GM12878 (cell line): Measurements from ENCODE around the gene INPP4B. TPM values are rescaled to one million over a fixed set of nuclear protein-coding genes. Genes with fewer than 3 reads are reported as not detected.

Source experiments
- ATAC-seq: fragments of 200-7000 bp; cut with Tn5 transposase; 3 replicates; pipeline ENCODE4 v1.9.1; 2020; ENCODE audit warnings: mild to moderate bottlenecking, moderate library complexity
- BruUV-seq: library from RNA; stranded (reverse); fragments of 400-500 nt; replicated peaks from 2 replicates; lab custom pipeline; 2021; lab: Mats Ljungman, UMichigan
- CTCF ChIA-PET: fragments of 300-600 bp; sonication (Branson Sonifier 250); formaldehyde crosslinking; extraction: SDS; loops from one replicate; lab custom pipeline; 2021; ENCODE audit warnings: inconsistent platforms; lab: Yijun Ruan, JAX
- POLR2A ChIA-PET: fragments of 350-600 bp; formaldehyde crosslinking; extraction: SDS; loops from one replicate; lab custom pipeline; 2021; ENCODE audit warnings: inconsistent platforms; lab: Charles Lee
- RAD21 ChIA-PET: fragments of 300-600 bp; sonication (Branson Sonifier 250); formaldehyde crosslinking; loops from one replicate; lab custom pipeline; 2023; ENCODE audit warnings: antibody characterized with exemption; ENCODE audit not compliant: unreplicated experiment; lab: Charles Lee
- SMC1A ChIA-PET: fragments of 300-600 bp; sonication (Branson Sonifier 250); formaldehyde crosslinking; loops from one replicate; lab custom pipeline; 2023; ENCODE audit not compliant: unreplicated experiment, uncharacterized antibody; lab: Charles Lee
- DNase-seq: peaks from one replicate; pipeline ENCODE4 v3.0.0-alpha.2; 2011; ENCODE audit warnings: low read depth, low spot score
- FAIRE-seq: peaks from 3 replicates; lab custom pipeline; 2011; peaks lifted over from hg19 to GRCh38; lab: Jason Lieb, UNC
- H2AFZ ChIP-seq: 2 replicates; pipeline ENCODE4 v1.6.0; 2011; ENCODE audit warnings: low read depth, low read length, control low read depth; ENCODE audit not compliant: control insufficient read depth
- H3K27ac ChIP-seq: 2 replicates; pipeline ENCODE4 v1.5.1; 2011; ENCODE audit warnings: control low read depth; ENCODE audit not compliant: control insufficient read depth, insufficient read depth
- H3K27me3 ChIP-seq, 2 experiments: replicated peaks in 1 of 2; 2 replicates each; pipeline versions ENCODE4 v1.6.0 to v1.6.1; 2011; ENCODE audit warnings: low read length in 1 of 2; ENCODE audit not compliant: control insufficient read depth in 2 of 2, insufficient read depth in 2 of 2
- H3K36me3 ChIP-seq, 2 experiments: 2 replicates each; pipeline ENCODE4 v1.5.1; 2011; ENCODE audit warnings: low read length in 1 of 2; ENCODE audit not compliant: control insufficient read depth in 2 of 2, insufficient read depth in 2 of 2
- H3K4me1 ChIP-seq: 2 replicates; pipeline ENCODE4 v1.6.1; 2011; ENCODE audit warnings: mild to moderate bottlenecking, low read length, moderate library complexity, mixed read lengths; ENCODE audit not compliant: control insufficient read depth, insufficient read depth
- H3K4me2 ChIP-seq: 2 replicates; pipeline ENCODE4 v1.6.0; 2011; ENCODE audit warnings: control low read depth; ENCODE audit not compliant: control insufficient read depth, insufficient read depth
- H3K4me3 ChIP-seq: fragments of 200-600 bp; sonication (generic); 2 replicates; pipeline ENCODE4 v1.5.1; 2016
- H3K79me2 ChIP-seq: 2 replicates; pipeline ENCODE4 v1.6.0; 2011; ENCODE audit warnings: low read length; ENCODE audit not compliant: control insufficient read depth, insufficient read depth
- H3K9ac ChIP-seq: 2 replicates; pipeline ENCODE4 v1.8.0; 2011; ENCODE audit warnings: low read length, control low read depth, mixed read lengths; ENCODE audit not compliant: control insufficient read depth, insufficient read depth
- H3K9me3 ChIP-seq: replicated peaks from 3 replicates; pipeline ENCODE4 v1.5.1; 2011; ENCODE audit warnings: mild to moderate bottlenecking, low read length; ENCODE audit not compliant: control insufficient read depth, insufficient read depth
- H4K20me1 ChIP-seq: 2 replicates; pipeline ENCODE4 v1.6.0; 2011; ENCODE audit not compliant: control insufficient read depth, insufficient read depth
- EGR1 ChIP-seq, 2 experiments: IDR thresholded peaks; 1 replicate in 1 of 2; 2 replicates in 1 of 2; pipeline ENCODE4 v1.6.1; 2011 to 2012; ENCODE audit warnings: low read depth in 2 of 2, low read length in 2 of 2, borderline replicate concordance in 1 of 2, mild to moderate bottlenecking in 1 of 2, moderate library complexity in 1 of 2
- ETV6 ChIP-seq, 2 experiments: fragments of 450-650 bp in 1 of 2; IDR thresholded peaks in 1 of 2; conservative IDR thresholded peaks in 1 of 2; 2 replicates each; pipeline ENCODE4 v1.6.1; 2014; ENCODE audit warnings: antibody characterized with exemption in 1 of 2, borderline replicate concordance in 1 of 2, low read depth in 1 of 2, mild to moderate bottlenecking in 1 of 2, moderate library complexity in 1 of 2
- HDAC6 ChIP-seq: fragments of 200-600 bp; sonication (generic); IDR thresholded peaks from one replicate; pipeline ENCODE4 v1.8.0; 2017; ENCODE audit warnings: antibody characterized with exemption; ENCODE audit not compliant: unreplicated experiment
- IRF4 ChIP-seq: IDR thresholded peaks from 2 replicates; pipeline ENCODE4 v1.6.1; 2011; ENCODE audit warnings: low read depth, low read length
- JUND ChIP-seq: IDR thresholded peaks from 2 replicates; pipeline ENCODE4 v1.6.1; 2012; ENCODE audit warnings: low read depth, mild to moderate bottlenecking, low read length, improper control_type of control experiment, moderate library complexity
- KLF5 ChIP-seq: fragments of 450-650 bp; IDR thresholded peaks from 2 replicates; pipeline ENCODE4 v1.6.1; 2014; ENCODE audit warnings: mild to moderate bottlenecking; ENCODE audit not compliant: partially characterized antibody
- NFYB ChIP-seq: IDR thresholded peaks from 2 replicates; pipeline ENCODE4 v1.6.1; 2011; ENCODE audit warnings: low read depth, mild to moderate bottlenecking, low read length, improper control_type of control experiment, moderate library complexity; ENCODE audit not compliant: insufficient read depth
- NRF1 ChIP-seq: conservative IDR thresholded peaks from 2 replicates; pipeline ENCODE4 v1.6.1; 2011; ENCODE audit warnings: mild to moderate bottlenecking, low read depth, low read length, improper control_type of control experiment
- POLR2AphosphoS2 ChIP-seq: IDR thresholded peaks from 2 replicates; pipeline ENCODE4 v1.6.1; 2011; ENCODE audit warnings: low read depth, mild to moderate bottlenecking, low read length, improper control_type of control experiment, moderate library complexity
- POU2F2 ChIP-seq: IDR thresholded peaks from 3 replicates; pipeline ENCODE4 v1.6.1; 2011; ENCODE audit warnings: low read depth, mild to moderate bottlenecking, low read length, borderline replicate concordance
- RAD51 ChIP-seq: fragments of 450-650 bp; IDR thresholded peaks from 2 replicates; pipeline ENCODE4 v1.6.1; 2016; ENCODE audit warnings: moderate library complexity, mild to moderate bottlenecking, inconsistent platforms
- STAT3 ChIP-seq: IDR thresholded peaks from 2 replicates; pipeline ENCODE4 v1.6.1; 2011; ENCODE audit warnings: low read depth, low read length, improper control_type of control experiment
- YBX1 ChIP-seq: fragments of 450-650 bp; IDR thresholded peaks from 2 replicates; pipeline ENCODE4 v1.6.1; 2016; ENCODE audit warnings: antibody characterized with exemption
- WGBS: methylation state at CpG from one replicate; pipeline ENCODE4 v1.1.6; 2016; ENCODE audit warnings: low lambda C conversion rate; ENCODE audit not compliant: insufficient replicate concordance, insufficient coverage; ENCODE audit errors: missing lambda C conversion rate; 5-methylcytosine and 5-hydroxymethylcytosine counted together
- in situ Hi-C: fragments of 300-500 bp; cut with MboI; formaldehyde crosslinking; loops from 9 replicates; pipeline ENCODE4 v1.14.3; 2018; ENCODE audit warnings: mixed read lengths
- intact Hi-C: fragments of 100-400 bp; cut with micrococcal nuclease; formaldehyde crosslinking; loops from one replicate; pipeline ENCODE4 v1.14.2; 2022; ENCODE audit not compliant: unreplicated experiment
- polyA plus RNA-seq, 11 experiments: library from polyadenylated mRNA; depleted of rRNA in 4 of 11; unstranded in 6 of 11; stranded (reverse) in 5 of 11; fragments of >200 nt; fragmentation: Nextera tagmentation in 4 of 11; fragmentation: Illumina TruSeq in 1 of 11; extraction: Ambion mirVana in 4 of 11; extraction: Trizol in 1 of 11; gene quantifications; 1 replicate in 1 of 11; 2 replicates in 10 of 11; pipeline versions ENCODE4 v1.2.1 to v1.2.3, GENCODE V29; 2011 to 2016; ENCODE audit warnings: inconsistent platforms in 2 of 11, missing spikeins in 2 of 11, low read depth in 1 of 11
- total RNA-seq, 4 experiments: library from RNA; depleted of rRNA in 3 of 4; stranded (reverse); fragments of >200 nt in 3 of 4; fragmentation: Illumina TruSeq in 1 of 4; extraction: Trizol in 1 of 4; gene quantifications; 2 replicates each; pipeline versions ENCODE4 v1.2.1 to v1.2.3, GENCODE V29; 2013 to 2021
- TF ChIP-seq, protein P1 (sequence below): IDR thresholded peaks from 2 replicates; pipeline ENCODE4 v1.6.1; 2012; ENCODE audit warnings: mild to moderate bottlenecking, low read depth, low read length
- TF ChIP-seq, protein P2 (sequence below): IDR thresholded peaks from 2 replicates; pipeline ENCODE4 v1.6.1; 2012; ENCODE audit warnings: low read depth, low read length, improper control_type of control experiment
- TF ChIP-seq, protein P3 (sequence below): fragments of 450-650 bp; IDR thresholded peaks from 2 replicates; pipeline ENCODE4 v1.6.1; 2017; ENCODE audit warnings: antibody characterized with exemption, mild to moderate bottlenecking, moderate library complexity

INPP4B gene
- total and polyA plus RNA-seq, 10 of the 15 experiments (the other 5 are each of a cell fraction or from before 2014, with no cell fraction given), result 0.53 to 11.2 (median 0.95) TPM

DNA sequence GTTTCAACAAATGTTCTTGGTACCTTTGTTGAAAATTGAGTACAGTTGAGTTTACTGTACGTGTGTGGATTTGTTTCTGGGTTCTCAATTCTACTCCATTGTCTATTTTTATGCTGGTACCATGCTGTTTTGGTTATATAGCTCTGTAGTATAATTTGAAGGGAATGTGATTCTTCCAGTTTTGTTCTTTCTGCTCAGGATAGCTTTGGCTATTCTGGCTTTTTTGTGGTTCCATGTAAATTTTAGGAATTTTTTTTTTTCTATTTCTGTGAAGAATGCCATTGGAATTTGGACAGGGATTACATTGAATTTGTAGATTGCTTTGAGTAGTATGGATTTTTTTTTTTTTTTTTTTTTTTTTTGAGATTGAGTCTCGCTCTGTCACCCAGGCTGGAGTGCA lies 836.4 kb downstream of the INPP4B start (continued):
- TF ChIP-seq, protein P1, sequence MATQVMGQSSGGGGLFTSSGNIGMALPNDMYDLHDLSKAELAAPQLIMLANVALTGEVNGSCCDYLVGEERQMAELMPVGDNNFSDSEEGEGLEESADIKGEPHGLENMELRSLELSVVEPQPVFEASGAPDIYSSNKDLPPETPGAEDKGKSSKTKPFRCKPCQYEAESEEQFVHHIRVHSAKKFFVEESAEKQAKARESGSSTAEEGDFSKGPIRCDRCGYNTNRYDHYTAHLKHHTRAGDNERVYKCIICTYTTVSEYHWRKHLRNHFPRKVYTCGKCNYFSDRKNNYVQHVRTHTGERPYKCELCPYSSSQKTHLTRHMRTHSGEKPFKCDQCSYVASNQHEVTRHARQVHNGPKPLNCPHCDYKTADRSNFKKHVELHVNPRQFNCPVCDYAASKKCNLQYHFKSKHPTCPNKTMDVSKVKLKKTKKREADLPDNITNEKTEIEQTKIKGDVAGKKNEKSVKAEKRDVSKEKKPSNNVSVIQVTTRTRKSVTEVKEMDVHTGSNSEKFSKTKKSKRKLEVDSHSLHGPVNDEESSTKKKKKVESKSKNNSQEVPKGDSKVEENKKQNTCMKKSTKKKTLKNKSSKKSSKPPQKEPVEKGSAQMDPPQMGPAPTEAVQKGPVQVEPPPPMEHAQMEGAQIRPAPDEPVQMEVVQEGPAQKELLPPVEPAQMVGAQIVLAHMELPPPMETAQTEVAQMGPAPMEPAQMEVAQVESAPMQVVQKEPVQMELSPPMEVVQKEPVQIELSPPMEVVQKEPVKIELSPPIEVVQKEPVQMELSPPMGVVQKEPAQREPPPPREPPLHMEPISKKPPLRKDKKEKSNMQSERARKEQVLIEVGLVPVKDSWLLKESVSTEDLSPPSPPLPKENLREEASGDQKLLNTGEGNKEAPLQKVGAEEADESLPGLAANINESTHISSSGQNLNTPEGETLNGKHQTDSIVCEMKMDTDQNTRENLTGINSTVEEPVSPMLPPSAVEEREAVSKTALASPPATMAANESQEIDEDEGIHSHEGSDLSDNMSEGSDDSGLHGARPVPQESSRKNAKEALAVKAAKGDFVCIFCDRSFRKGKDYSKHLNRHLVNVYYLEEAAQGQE, result no peak
- TF ChIP-seq, protein P2, sequence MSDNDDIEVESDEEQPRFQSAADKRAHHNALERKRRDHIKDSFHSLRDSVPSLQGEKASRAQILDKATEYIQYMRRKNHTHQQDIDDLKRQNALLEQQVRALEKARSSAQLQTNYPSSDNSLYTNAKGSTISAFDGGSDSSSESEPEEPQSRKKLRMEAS, result no peak
- TF ChIP-seq NFYB, result no peak

DNA sequence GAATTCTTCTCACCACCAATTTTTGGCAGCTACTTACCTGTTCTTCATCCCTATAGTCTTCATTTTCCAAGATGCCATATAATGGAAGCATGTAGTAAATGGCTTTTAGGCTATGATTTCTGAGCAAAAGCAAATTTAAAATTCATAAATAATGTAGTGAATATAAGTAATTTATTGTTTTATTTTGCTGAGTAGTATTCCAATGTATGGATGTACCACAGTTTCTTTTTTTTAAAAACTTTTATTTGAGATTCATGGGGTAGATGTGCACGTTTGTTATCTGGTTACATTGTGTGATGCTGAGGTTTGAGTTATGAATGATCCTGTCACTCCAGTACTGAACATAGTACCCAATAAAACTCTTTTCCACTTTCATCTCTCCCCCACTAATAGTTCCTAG lies 840.6 kb downstream of the INPP4B start:
- POLR2A ChIA-PET, result no interaction called here
- no peak for FAIRE-seq
- no peak for TF ChIP-seq EGR1 (IDR thresholded peaks at IDR 0.05; ENCODE audit: borderline replicate concordance in 1 of 2, low read depth in 2 of 2, low read length in 2 of 2)
- TF ChIP-seq YBX1, result no peak
- TF ChIP-seq JUND, result no peak
- TF ChIP-seq RAD51, result no peak
- TF ChIP-seq, protein P3, sequence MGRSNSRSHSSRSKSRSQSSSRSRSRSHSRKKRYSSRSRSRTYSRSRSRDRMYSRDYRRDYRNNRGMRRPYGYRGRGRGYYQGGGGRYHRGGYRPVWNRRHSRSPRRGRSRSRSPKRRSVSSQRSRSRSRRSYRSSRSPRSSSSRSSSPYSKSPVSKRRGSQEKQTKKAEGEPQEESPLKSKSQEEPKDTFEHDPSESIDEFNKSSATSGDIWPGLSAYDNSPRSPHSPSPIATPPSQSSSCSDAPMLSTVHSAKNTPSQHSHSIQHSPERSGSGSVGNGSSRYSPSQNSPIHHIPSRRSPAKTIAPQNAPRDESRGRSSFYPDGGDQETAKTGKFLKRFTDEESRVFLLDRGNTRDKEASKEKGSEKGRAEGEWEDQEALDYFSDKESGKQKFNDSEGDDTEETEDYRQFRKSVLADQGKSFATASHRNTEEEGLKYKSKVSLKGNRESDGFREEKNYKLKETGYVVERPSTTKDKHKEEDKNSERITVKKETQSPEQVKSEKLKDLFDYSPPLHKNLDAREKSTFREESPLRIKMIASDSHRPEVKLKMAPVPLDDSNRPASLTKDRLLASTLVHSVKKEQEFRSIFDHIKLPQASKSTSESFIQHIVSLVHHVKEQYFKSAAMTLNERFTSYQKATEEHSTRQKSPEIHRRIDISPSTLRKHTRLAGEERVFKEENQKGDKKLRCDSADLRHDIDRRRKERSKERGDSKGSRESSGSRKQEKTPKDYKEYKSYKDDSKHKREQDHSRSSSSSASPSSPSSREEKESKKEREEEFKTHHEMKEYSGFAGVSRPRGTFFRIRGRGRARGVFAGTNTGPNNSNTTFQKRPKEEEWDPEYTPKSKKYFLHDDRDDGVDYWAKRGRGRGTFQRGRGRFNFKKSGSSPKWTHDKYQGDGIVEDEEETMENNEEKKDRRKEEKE, result no peak
- no peak for TF ChIP-seq IRF4
- TF ChIP-seq NRF1, result no peak
- no peak for TF ChIP-seq ETV6 (conservative IDR thresholded peaks at IDR 0.05 in 1 of 2, IDR thresholded peaks at IDR 0.05 in 1 of 2; ENCODE audit: borderline replicate concordance in 1 of 2, low read depth in 1 of 2)
- TF ChIP-seq HDAC6, result no peak
- no peak for TF ChIP-seq POU2F2
- TF ChIP-seq POLR2AphosphoS2, result no peak
- TF ChIP-seq STAT3, result no peak
- no peak for TF ChIP-seq KLF5

More for the DNA sequence above, 840.6 kb downstream of the INPP4B start:
- H3K79me2 ChIP-seq, result no peaks in the 10 kb centered on the region
- ChIA-PET RAD21 (no interaction called here), SMC1A (no interaction called here), CTCF (no interaction called here)
- no peaks in the 10 kb centered on the region for H3K36me3 ChIP-seq
- BruUV-seq, result no TSS peak
- ATAC-seq (no peak), DNase-seq (no peak)
- WGBS, result 0% methylated on average over 1 of the region's 1 CpG
- no peak overlapping the region for H3K9ac ChIP-seq
- H4K20me1 ChIP-seq, result no peaks in the 10 kb centered on the region
- no peak overlapping the region for H2AFZ ChIP-seq
- H3K9me3 ChIP-seq, result no peaks in the 10 kb centered on the region
- no peak overlapping the region for H3K4me3 ChIP-seq
- H3K27ac ChIP-seq, result no peak overlapping the region
- H3K4me1 ChIP-seq, result no peaks in the 10 kb centered on the region
- H3K4me2 ChIP-seq, result no peak overlapping the region
- in situ Hi-C loops (no loop called here), intact Hi-C loops (no loop called here)
- no peaks in the 10 kb centered on the region for H3K27me3 ChIP-seq
